ENCODE data around the gene PRR20G.

The PRR20G gene

DNA sequence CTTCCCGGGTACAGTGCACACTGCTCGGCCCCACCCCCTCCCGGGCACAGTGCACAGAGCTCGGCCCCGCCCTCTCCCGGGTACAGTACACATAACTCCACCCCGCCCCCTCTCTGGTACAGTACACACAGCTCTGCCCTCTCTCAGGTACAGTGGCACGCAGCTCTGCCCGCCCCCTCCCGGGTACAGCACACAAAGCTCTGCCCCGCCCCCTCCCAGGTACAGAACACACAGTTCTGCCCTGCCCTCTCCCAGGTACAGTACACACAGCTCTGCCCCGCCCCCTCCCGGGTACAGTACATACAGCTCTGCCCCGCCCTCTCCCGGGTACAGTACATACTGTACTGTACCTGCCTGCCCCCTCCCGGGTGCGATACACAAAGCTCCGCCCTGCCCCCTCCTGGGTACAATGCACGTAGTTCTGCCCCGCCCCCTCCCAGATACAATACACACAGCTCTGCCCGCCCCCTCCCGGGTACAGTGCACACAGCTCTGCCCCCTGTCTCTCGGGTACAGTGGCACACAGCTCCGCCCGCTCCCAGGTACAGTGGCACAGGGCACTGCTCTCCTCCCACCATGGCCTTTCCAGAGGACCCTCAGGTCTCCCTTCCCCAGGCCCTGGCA lies 16.4 kb upstream of the PRR20G start:
- WGBS (ENCODE audit: extremely low coverage, insufficient coverage, insufficient read length): no CpG with 5 or more reads among the region's 25 CpGs
- no peak overlapping the region for H3K23ac ChIP-seq (ENCODE audit: low read length)
- no peak overlapping the region for H2BK12ac ChIP-seq (ENCODE audit: low read length)
- H3K14ac ChIP-seq (ENCODE audit: low read length): no peak overlapping the region
- peak; percentile 25 to 27 for DNase-seq
- no peak overlapping the region for H3K9ac ChIP-seq (ENCODE audit: low read length)
- no peak overlapping the region for H3K18ac ChIP-seq (ENCODE audit: low read length)
- no peak overlapping the region for H3K27ac ChIP-seq (ENCODE audit: low read depth, low read length)
- no peaks in the 10 kb centered on the region for H3K9me3 ChIP-seq (ENCODE audit: insufficient read depth, low read depth, low read length)
- H3K36me3 ChIP-seq (ENCODE audit: control insufficient read depth in 1 of 2, insufficient read depth in 2 of 2, low read length in 2 of 2): no peaks in the 10 kb centered on the region
- H4K8ac ChIP-seq (ENCODE audit: low read depth, low read length): no peak overlapping the region
- H4K12ac ChIP-seq (ENCODE audit: low read depth, low read length): no peak overlapping the region
- H2AFZ ChIP-seq (ENCODE audit: insufficient read depth, low read length, poor library complexity): no peak overlapping the region
- H2BK120ac ChIP-seq (ENCODE audit: insufficient read depth, low read length, poor library complexity): no peak overlapping the region
- no peak overlapping the region for H2AK5ac ChIP-seq (ENCODE audit: low read length)
- H3K4me2 ChIP-seq (ENCODE audit: low read length): no peak overlapping the region
- no peaks in the 10 kb centered on the region for H3K4me1 ChIP-seq (ENCODE audit: control insufficient read depth in 1 of 2, insufficient read depth in 2 of 2, low read length in 2 of 2)
- no peak overlapping the region for H3K4me3 ChIP-seq (ENCODE audit: low read depth, low read length)
- H3K27me3 ChIP-seq (ENCODE audit: insufficient read depth, low read length): no peaks in the 10 kb centered on the region
- H3K4ac ChIP-seq (ENCODE audit: low read depth, low read length): no peak overlapping the region
- H2BK5ac ChIP-seq (ENCODE audit: low read depth, low read length, poor library complexity): no peak overlapping the region
- H3K79me2 ChIP-seq (ENCODE audit: control insufficient read depth, insufficient read depth, low read length, poor library complexity): no peaks in the 10 kb centered on the region
- H4K91ac ChIP-seq (ENCODE audit: low read depth, low read length): no peak overlapping the region
- no peaks in the 10 kb centered on the region for H3K79me1 ChIP-seq (ENCODE audit: low read length)

DNA sequence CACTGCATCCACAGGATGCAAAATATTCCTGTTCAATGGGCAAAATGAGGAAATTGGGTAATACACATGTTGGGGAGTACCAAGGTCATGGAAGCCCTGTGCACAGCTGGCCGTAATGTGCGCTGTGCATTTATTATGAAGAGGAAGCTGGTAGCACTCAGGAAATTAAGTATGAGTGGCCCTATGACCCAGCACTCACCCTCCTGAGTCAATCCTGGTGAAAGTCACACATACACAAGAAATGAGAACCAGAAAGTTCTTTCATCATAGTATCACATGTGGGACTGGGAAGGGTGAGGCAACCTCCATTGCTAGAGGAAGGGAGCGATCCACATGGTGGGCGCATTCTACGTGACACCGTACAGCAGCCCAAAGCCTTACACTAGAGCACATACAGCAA lies 11.4 kb upstream of the PRR20G start:
- H2AK5ac ChIP-seq (ENCODE audit: low read length): no peak overlapping the region

DNA sequence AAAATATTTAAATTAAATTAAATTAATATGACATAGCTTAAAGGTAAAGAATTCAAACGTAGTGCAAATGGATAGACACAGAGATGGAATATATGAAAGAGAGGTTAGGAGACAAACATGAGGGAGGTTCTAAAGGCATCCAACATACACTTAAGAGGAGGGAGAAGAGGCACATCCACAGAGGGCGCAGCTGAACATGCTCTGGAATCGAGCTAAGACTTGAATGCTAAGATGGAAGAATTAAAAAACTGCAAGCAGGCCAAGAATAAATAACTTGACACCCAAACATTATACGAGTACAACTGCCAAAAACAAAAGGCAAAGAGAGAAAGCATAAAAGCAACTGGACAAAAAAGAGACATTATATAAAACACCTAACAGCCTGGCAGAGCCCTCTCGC lies 9.1 kb upstream of the PRR20G start:
- Histone ChIP-seq H4K12ac (ENCODE audit: low read depth, low read length) (no peak overlapping the region), H2BK120ac (ENCODE audit: insufficient read depth, low read length, poor library complexity) (no peak overlapping the region), H4K91ac (ENCODE audit: low read depth, low read length) (no peak overlapping the region), H2BK12ac (ENCODE audit: low read length) (no peak overlapping the region), H3K4me2 (ENCODE audit: low read length) (no peak overlapping the region), H3K27ac (ENCODE audit: low read depth, low read length) (no peak overlapping the region), H3K4ac (ENCODE audit: low read depth, low read length) (no peak overlapping the region), H3K36me3 (ENCODE audit: control insufficient read depth in 1 of 2, insufficient read depth in 2 of 2, low read length in 2 of 2) (no peaks in the 10 kb centered on the region), H2BK5ac (ENCODE audit: low read depth, low read length, poor library complexity) (no peak overlapping the region), H3K23ac (ENCODE audit: low read length) (no peak overlapping the region), H3K4me3 (ENCODE audit: low read depth, low read length) (no peak overlapping the region), H3K79me1 (ENCODE audit: low read length) (no peaks in the 10 kb centered on the region), H3K9me3 (ENCODE audit: insufficient read depth, low read depth, low read length) (peaks cover 4% of the 10 kb centered on the region), H3K9ac (ENCODE audit: low read length) (no peak overlapping the region), H4K8ac (ENCODE audit: low read depth, low read length) (no peak overlapping the region), H3K4me1 (ENCODE audit: control insufficient read depth in 1 of 2, insufficient read depth in 2 of 2, low read length in 2 of 2) (no peaks in the 10 kb centered on the region), H2AFZ (ENCODE audit: insufficient read depth, low read length, poor library complexity) (no peak overlapping the region), H2AK5ac (ENCODE audit: low read length) (no peak overlapping the region), H3K18ac (ENCODE audit: low read length) (no peak overlapping the region), H3K14ac (ENCODE audit: low read length) (no peak overlapping the region), H3K27me3 (ENCODE audit: insufficient read depth, low read length) (no peaks in the 10 kb centered on the region), H3K79me2 (ENCODE audit: control insufficient read depth, insufficient read depth, low read length, poor library complexity) (no peaks in the 10 kb centered on the region)
- DNase-seq: no peak
- WGBS (ENCODE audit: extremely low coverage, insufficient coverage, insufficient read length): no CpG with 5 or more reads among the region's 5 CpGs

More for the DNA sequence above, 11.4 kb upstream of the PRR20G start:
- no peak overlapping the region for H3K18ac ChIP-seq (ENCODE audit: low read length)
- no peak overlapping the region for H3K27ac ChIP-seq (ENCODE audit: low read depth, low read length)
- DNase-seq: peak in 1 of 2 donors; percentile 25
- no peaks in the 10 kb centered on the region for H3K27me3 ChIP-seq (ENCODE audit: insufficient read depth, low read length)
- no peak overlapping the region for H2BK120ac ChIP-seq (ENCODE audit: insufficient read depth, low read length, poor library complexity)
- no peak overlapping the region for H3K4me2 ChIP-seq (ENCODE audit: low read length)
- no peak overlapping the region for H3K9ac ChIP-seq (ENCODE audit: low read length)
- no peak overlapping the region for H2BK12ac ChIP-seq (ENCODE audit: low read length)
- H4K91ac ChIP-seq (ENCODE audit: low read depth, low read length): no peak overlapping the region
- H3K4ac ChIP-seq (ENCODE audit: low read depth, low read length): no peak overlapping the region
- no CpG with 5 or more reads among the region's 6 CpGs for WGBS (ENCODE audit: extremely low coverage, insufficient coverage, insufficient read length)
- H2AFZ ChIP-seq (ENCODE audit: insufficient read depth, low read length, poor library complexity): no peak overlapping the region
- H4K8ac ChIP-seq (ENCODE audit: low read depth, low read length): no peak overlapping the region
- no peak overlapping the region for H4K12ac ChIP-seq (ENCODE audit: low read depth, low read length)
- H3K36me3 ChIP-seq (ENCODE audit: control insufficient read depth in 1 of 2, insufficient read depth in 2 of 2, low read length in 2 of 2): no peaks in the 10 kb centered on the region
- no peak overlapping the region for H3K4me3 ChIP-seq (ENCODE audit: low read depth, low read length)
- no peaks in the 10 kb centered on the region for H3K79me1 ChIP-seq (ENCODE audit: low read length)
- H3K79me2 ChIP-seq (ENCODE audit: control insufficient read depth, insufficient read depth, low read length, poor library complexity): no peaks in the 10 kb centered on the region
- H3K9me3 ChIP-seq (ENCODE audit: insufficient read depth, low read depth, low read length): peaks cover 2% of the 10 kb centered on the region
- no peak overlapping the region for H3K14ac ChIP-seq (ENCODE audit: low read length)
- no peak overlapping the region for H2BK5ac ChIP-seq (ENCODE audit: low read depth, low read length, poor library complexity)
- H3K23ac ChIP-seq (ENCODE audit: low read length): no peak overlapping the region
- no peaks in the 10 kb centered on the region for H3K4me1 ChIP-seq (ENCODE audit: control insufficient read depth in 1 of 2, insufficient read depth in 2 of 2, low read length in 2 of 2)

DNA sequence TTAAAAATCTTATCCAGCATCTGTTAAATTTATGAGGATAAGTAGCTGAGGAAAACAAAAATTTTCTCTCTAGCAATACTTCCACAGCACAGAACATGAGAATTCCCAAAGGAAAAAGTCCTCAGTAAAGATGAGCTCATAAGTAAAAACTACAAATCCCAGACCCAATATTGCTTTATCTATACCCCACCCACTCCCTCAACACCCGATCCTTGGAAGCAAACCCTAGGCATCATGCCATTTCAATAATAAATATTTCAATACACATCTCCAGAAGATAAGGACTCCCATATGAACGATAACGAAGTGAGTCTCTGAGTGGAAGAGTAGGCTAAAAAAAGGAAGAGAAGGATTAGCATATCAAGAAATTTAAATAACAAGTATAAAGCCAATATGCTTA lies 8.3 kb upstream of the PRR20G start:
- no peak overlapping the region for H3K9ac ChIP-seq (ENCODE audit: low read length)
- no peak overlapping the region for H4K8ac ChIP-seq (ENCODE audit: low read depth, low read length)
- H3K79me2 ChIP-seq (ENCODE audit: control insufficient read depth, insufficient read depth, low read length, poor library complexity): no peaks in the 10 kb centered on the region
- H3K79me1 ChIP-seq (ENCODE audit: low read length): no peaks in the 10 kb centered on the region
- H3K27ac ChIP-seq (ENCODE audit: low read depth, low read length): no peak overlapping the region
- H3K18ac ChIP-seq (ENCODE audit: low read length): no peak overlapping the region
- no peak overlapping the region for H2AFZ ChIP-seq (ENCODE audit: insufficient read depth, low read length, poor library complexity)
- no peak overlapping the region for H3K4ac ChIP-seq (ENCODE audit: low read depth, low read length)
- H2BK12ac ChIP-seq (ENCODE audit: low read length): no peak overlapping the region
- H2AK5ac ChIP-seq (ENCODE audit: low read length): no peak overlapping the region
- H3K14ac ChIP-seq (ENCODE audit: low read length): no peak overlapping the region
- no peak overlapping the region for H4K12ac ChIP-seq (ENCODE audit: low read depth, low read length)
- H3K4me2 ChIP-seq (ENCODE audit: low read length): no peak overlapping the region
- no peak overlapping the region for H4K91ac ChIP-seq (ENCODE audit: low read depth, low read length)
- H3K36me3 ChIP-seq (ENCODE audit: control insufficient read depth in 1 of 2, insufficient read depth in 2 of 2, low read length in 2 of 2): no peaks in the 10 kb centered on the region
- H3K9me3 ChIP-seq (ENCODE audit: insufficient read depth, low read depth, low read length): peaks cover 4% of the 10 kb centered on the region
- no peak overlapping the region for H2BK5ac ChIP-seq (ENCODE audit: low read depth, low read length, poor library complexity)
- no peak overlapping the region for H2BK120ac ChIP-seq (ENCODE audit: insufficient read depth, low read length, poor library complexity)
- no peaks in the 10 kb centered on the region for H3K4me1 ChIP-seq (ENCODE audit: control insufficient read depth in 1 of 2, insufficient read depth in 2 of 2, low read length in 2 of 2)
- no peaks in the 10 kb centered on the region for H3K27me3 ChIP-seq (ENCODE audit: insufficient read depth, low read length)
- no CpG with 5 or more reads among the region's 3 CpGs for WGBS (ENCODE audit: extremely low coverage, insufficient coverage, insufficient read length)
- H3K23ac ChIP-seq (ENCODE audit: low read length): no peak overlapping the region
- no peak overlapping the region for H3K4me3 ChIP-seq (ENCODE audit: low read depth, low read length)
- DNase-seq: no peak
